ENCODE measurements around the gene TEP1.
"Not testable (repeated sequence)": the region's sequence is repeated elsewhere in the genome, so short reads cannot be mapped to it uniquely, and the experiment has no call there.

Gene TEP1

DNA sequence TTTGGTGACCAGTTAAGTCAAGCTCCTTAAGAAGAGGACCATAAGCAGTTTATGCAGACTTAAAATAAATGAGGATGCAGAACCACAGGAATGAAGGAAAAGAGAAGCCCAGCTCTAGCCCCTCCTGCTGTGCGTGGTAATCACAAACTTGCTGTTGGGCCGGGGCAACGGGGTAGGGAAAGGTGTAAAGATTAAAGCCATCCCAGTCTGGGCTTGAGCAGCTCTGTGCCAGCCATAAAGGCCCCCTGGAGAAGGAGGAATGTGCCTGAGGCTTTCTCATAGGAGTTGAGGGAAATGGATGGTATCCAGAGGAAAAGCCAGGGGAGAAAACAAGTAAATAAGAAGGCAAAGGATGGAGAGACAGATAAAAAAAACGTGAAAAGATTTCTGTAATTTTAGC is 25.1 kb downstream of the TEP1 start:
- DNase-seq (ENCODE audit: low read depth, low spot score), result no peak

DNA sequence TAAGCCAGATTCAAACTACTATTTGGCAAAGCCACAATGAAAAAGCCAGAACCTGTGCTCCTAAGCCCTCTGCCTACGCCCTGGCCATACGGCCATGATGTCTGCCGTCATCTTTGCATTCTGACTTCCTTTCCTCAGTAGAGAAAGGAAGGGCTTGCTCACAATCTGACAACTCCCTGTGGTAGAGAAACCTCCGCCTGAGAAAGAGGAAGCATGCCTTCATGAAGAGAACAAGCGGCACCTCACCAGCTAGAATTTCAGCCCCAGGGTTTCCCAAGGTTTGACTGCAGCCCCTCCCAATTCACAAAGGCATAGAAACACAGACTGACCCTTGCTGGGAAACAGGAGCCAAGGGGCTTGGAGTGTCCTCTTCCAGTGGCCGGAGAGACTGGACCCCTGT is 25.7 kb downstream of the TEP1 start:
- no peak for DNase-seq (ENCODE audit: low read depth, low spot score)

DNA sequence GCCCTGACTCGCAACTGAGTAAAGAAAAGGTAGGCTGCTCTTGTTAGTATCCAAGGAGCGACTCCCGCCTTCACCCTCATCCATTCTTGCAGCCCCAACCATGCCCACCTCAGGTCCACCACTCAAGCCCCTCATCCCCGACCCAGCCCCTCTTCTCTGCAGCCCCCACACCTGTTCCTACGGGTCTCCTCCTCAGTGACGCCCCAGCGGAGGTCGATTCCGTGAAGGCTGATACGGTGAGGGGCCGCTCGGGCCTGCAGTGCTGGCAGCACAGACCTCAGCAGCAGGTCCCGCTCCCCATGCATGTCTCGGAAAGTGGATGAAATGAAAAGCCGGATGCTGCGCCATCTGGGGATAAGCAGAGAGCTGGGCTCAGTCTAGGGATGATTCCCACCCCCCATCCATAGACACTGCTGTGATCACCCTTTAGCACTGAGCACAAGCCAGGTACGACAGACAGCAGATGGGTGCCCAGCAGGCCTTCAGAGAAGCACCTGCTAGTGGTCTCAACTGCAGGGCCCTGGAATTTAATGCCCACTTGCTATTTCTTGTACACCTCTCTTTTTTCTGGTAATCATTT is 26.9 kb downstream of the TEP1 start:
- no peak for DNase-seq (ENCODE audit: low read depth, low spot score)

DNA sequence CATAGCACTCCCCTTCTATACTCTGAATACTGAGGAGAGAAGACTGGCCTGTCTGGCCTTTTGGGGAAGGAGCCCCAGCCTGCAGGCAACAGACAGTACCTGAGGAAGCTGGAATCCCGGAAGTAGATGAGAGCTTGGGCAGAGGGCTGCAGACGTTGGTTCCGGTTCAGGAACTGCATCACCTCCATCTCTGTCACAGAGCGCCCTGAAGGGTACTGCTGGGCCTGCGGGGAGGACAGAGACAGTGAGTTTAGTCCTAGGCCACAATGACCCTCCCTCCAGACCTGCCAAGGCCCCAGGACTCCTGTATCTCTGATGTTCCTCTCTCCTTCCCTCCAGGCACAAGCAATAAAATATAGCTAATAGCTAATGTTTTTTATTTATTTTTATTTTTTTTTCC is 28.4 kb downstream of the TEP1 start:
- no peak for DNase-seq (ENCODE audit: low read depth, low spot score)

DNA sequence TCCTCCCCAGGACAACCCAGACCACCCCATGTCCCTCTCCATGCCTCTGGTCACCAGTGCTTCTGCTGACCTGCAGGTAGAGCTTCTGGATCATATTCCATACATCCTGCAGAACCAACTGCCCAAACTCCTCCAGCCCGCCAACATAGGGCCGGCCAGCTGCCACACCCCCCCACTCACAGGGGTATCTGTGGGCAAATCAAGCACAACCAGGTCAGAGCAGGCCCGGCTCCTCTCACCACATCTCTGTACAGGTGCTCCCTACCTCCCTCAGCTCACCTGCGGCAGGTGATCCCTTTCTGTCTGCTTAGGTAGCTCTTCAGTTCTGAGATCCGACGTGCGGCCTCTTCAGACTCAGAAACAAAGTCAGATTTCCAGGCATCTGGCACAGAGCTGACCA is 29.0 kb downstream of the TEP1 start:
- DNase-seq (ENCODE audit: low read depth, low spot score), result no peak

DNA sequence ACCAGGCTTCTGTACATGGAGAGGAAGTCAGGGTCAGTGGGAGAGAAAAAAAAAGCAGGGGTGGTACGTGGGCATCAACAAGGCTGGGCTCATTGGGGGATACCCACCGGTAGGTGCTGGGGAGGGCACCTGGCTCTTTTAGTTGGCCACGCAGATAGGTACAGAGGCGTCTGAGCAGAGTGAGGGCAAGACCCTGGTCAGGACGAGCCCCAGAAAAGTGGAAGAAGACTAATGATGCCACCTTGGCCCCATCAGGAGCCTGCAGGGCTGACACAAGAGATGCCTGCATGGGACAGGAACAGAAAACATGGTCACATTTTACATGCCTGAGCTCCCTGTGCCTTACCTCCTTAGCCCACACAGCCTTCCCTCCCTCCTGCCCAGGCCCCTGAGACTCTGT is 29.7 kb downstream of the TEP1 start:
- no peak for DNase-seq (ENCODE audit: low read depth, low spot score)

DNA sequence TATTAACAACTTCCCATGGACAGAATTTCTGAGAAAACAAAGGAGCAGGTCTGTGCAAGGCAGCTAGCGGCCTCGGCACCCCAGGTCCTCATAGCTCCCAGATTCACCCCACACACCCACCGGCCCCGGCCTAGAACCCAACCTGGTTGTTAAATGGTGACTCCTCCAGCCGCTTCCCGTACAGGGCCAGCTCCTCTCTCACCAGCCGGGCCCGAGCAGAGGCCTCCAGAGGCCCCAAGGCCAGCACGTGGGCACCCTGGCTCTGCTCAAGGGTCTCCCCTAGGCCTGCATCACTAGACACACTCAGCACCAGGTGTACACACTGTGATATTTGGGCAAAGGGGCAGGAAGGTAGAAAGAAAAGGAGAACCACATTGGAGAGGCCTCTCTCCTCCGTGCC is 30.3 kb downstream of the TEP1 start:
- no peak for DNase-seq (ENCODE audit: low read depth, low spot score)

DNA sequence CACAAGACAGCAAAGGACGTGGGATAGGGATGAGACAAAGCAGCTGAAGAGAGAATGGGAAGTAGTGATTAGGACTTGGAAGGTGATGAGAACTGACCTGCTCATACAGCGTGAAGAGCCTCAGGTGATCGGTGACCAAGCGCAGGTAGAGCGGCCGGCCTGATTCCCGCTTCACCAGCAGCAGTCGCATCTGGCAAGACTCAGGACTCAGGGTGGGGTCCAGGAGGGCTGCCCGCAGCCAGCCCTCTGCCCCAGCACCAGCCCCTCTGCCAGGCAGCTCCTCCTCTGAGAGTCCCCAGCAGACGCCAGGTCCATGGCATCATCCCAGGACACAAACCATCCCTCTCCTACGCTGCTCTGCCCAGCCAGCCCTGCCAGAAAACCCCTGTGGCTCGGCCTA is 30.8 kb downstream of the TEP1 start:
- no peak for DNase-seq (ENCODE audit: low read depth, low spot score)

DNA sequence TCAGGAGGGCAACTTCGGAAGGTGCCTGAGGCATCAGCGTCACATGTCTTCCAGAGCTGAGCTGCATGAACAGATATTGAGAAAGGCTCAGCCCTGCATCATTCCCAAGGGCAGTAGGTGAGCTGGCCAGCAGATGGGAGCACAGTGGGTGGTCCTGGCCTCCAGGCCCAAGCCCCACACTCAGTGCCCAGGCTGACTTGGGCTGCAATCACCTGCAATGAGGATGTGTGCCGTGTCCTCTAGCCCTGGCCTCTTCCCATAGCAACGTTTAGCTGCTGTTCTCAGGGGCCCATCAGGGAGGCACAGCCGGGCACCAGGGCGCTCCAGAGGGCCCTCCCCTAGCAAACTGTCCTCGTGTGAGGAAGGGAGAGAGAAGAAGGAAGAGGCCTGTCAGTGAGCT is 32.0 kb downstream of the TEP1 start:
- no peak for DNase-seq (ENCODE audit: low read depth, low spot score)

DNA sequence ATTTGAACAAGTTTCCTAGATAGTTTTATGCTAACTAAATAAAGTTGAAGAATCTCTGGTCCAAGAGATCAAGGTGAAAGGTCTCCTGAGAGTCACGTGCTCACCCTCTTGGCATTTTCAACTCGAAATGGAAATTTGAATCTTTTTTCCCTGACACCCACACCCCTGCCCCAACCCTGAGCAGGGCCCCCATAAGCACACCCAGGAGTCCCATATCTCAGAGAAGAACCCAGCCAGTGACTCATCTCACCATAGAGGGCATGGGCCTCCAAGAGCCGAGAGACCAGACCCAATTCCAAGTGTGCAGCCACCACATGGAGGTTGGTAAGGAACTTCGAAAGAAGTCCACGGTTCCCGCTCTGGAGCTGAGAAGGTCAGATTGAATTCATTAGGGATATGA is 32.6 kb downstream of the TEP1 start:
- no peak for DNase-seq (ENCODE audit: low read depth, low spot score)

DNA sequence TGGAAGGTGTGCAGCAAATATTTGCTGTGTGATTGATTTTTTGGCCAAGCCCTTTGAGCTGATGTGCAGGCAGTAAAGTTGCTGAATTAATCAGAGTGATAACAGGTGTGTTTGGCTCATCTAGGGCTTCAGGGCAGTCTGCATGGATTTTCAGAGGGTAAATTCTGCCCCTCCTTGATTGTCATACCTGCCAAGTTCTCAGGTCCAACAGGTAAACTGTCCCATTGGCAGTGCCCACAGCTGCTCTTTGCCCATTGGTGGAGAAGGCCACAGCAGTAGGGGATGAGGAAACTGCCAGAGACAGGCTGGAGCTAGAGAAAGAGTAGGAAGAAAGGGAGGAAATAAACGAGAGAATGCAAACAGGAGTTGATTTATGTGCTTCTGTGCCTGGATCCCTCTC is 33.6 kb downstream of the TEP1 start:
- DNase-seq (ENCODE audit: low read depth, low spot score), result no peak

DNA sequence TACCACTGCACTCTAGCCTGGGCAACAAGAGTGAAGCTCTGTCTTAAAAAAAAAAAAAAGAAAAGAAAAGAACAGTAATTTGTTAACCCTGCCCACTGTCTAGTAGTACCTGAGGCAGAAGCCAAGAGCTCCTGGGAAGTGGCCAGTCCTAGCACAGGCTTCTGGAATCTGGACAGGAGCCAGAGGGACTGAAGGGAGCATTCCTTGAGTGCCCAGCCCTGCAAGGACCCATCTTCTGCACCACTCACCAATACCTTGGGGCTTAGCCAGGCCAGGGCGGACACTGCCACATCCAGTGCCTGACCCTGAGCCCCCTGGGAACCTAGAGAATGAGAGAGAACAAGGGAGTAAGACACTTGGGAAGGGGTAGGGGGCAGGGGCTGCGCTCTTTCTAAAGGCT is 36.1 kb downstream of the TEP1 start:
- no peak for DNase-seq (ENCODE audit: low read depth, low spot score)

DNA sequence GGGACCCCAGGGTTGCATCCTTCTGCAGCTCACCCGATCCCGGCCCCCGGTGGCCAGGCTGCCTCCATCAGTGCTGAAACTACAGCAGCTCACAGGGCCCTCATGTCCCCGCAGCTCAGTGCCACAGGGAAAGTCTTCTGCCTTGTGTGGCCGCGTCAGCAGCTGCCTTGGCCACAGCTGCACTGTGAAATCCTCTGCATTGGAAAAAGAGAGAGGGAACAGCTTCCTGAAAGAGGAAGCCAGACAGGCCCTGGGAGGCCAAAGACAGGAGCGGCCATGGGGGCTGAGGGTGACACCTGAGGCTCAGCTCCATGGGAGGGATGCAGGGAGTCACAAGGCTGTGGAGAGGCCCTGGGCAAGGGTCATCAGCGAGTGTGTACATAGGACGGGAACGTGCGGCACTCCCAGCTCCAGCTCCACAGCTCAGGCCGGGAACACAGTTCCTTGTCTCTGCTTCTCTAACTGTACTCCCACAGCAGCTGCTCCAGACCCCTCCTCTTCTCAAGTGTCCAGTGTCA is 37.2 kb downstream of the TEP1 start:
- no peak for DNase-seq (ENCODE audit: low read depth, low spot score)

DNA sequence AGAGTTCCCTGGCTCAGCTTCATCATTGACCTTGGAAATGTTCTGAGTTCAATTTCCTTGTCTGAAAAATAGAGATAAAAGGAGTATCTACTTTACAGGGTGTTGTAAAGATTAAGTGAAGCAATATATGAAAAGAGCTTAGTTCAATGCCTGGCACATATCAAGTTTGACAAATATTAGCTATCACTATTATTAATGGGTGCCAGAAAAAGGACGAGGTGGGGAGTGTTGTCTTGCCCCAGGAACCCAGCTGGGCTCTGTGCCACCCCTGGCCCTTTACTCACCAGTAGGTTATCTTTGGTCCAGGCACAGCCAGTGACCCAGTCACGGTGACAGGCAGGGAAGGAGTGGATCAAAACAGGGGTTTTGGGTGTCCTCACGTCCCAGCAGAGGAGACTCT is 37.8 kb downstream of the TEP1 start:
- DNase-seq (ENCODE audit: low read depth, low spot score), result no peak

DNA sequence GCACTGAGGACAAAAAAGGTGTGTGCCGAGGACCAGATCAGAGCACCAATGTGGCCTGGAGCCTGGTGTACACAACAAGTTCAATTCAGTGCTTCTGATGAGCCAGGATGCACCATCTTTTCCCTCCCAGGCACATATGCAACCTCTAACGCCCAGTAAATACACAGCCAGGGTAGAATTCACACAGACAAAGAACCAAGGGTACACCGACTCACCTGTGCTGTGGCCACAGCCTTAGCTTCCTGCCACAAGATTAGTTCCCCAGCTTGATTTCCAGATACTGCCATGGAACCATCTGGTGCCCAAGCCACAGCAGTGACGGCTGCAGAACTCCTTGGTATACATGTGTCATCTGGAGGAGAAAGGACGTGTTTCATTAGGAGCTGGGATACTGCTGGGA is 40.5 kb downstream of the TEP1 start:
- DNase-seq (ENCODE audit: low read depth, low spot score), result no peak

DNA sequence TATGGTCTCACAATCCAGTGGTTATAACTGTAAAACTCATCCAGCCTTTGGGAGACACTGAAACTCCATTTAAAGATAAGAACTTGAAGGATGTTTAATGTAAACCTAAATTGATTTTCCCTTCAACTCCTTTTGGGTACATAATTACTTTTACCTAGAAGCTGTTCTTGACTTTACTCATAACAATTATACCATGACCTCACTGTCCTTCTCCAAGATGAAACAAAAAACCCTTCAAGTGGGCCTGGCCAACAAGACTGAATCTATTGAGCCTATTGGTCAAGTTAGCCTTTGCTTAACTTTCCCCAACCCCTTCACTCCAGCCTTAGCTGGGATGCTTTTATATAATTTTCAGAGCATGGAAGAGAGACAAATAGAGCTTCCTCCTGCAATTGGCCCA is 47.4 kb downstream of the TEP1 start:
- no peak for DNase-seq (ENCODE audit: low read depth, low spot score)

DNA sequence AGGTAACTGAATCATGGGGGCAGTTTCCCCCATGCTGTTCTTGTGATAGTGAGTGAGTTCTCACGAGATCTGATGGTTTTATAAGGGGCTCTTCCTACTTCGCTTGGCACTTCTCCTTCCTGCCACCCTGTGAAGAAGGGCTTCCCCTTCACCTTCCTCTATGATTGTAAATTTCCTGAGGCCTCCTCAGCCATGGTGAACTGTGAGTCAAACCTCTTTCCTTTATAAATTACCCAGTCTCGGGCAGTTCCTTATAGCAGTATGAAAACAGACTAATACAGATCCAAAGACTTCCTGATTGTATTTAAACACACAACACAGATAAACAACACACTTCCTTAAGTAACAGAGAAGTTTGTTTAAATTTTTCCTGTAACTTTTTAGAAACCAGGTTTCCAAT is 54.8 kb downstream of the TEP1 start:
- not testable (repeated sequence) for DNase-seq (ENCODE audit: low read depth, low spot score)

DNA sequence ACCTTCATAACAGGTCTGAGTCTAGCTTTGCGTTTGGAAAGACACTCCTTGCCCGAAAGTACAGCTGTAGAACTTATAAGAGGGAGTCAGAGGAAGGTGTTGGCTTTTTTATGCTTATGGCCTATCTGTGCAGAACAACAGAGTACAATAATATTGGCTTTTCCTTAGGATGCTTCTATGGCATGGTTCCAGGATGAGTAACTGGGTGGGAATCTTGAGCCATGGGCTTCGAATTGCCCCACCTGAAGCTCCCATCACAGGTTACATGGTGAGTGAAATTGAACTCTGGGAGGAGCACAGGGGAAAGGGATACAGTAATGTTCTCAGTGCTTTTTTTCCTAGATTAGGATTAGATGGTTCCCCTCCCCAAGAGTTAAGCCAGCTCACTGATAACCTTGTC is 56.9 kb downstream of the TEP1 start:
- DNase-seq (ENCODE audit: low read depth, low spot score), result no peak

DNA sequence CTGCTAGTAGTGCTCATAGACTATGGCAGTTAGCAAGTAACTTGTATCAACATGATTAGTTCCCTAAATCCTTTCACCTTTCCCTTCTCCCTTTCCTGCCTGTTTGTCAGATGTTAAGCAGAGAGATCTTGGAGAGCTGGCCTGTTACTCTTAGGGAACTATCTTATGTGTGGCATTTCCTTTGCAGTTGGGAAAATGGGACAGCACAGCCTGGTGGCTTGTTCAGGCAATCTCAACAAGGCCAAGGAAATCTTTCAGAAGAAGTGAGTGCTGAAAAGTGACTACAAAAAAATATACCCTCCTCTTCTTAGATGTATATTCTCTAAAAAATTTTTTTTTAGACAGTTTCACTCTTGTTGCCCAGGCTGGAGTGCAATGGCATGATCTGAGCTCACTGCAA is 62.4 kb downstream of the TEP1 start:
- DNase-seq (ENCODE audit: low read depth, low spot score), result no peak

DNA sequence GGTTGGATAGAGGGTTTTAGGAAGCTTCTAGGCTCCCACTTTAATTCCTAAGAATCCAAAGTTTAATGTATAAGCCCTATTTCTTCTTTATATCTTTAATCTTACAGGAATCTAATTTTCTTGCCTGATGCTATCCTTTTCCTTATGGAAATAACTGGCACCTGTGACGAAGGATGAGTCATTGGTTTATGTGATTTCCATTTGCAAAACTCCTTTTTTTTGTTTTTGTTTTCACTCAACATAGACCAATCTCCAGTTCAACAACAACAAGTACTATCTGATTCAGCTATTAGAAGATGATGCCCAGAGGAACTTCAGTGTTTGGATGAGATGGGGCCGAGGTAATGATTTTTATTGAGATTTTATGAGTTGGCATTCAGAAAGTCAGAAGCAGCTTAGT is 63.0 kb downstream of the TEP1 start:
- DNase-seq (ENCODE audit: low read depth, low spot score), result no peak

DNA sequence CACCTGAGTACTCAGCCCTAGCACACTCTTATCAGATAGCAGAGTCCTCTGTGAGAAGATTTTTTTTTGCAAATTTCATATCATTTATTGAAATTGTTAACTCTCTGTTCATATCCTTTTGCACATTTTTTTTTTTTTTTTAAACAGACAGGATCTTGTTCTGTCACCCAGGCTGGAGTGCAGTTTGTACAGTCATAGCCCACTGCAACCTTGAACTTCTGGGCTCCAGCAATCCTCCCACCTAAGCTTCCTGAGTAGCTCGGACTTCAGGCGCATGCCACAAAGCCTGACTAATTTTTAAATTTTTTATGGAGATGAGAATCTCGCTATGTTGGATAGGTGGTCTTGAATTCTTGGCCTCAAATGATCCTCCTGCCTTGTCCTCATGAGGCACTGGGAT is 65.6 kb downstream of the TEP1 start:
- DNase-seq (ENCODE audit: low read depth, low spot score), result no peak

DNA sequence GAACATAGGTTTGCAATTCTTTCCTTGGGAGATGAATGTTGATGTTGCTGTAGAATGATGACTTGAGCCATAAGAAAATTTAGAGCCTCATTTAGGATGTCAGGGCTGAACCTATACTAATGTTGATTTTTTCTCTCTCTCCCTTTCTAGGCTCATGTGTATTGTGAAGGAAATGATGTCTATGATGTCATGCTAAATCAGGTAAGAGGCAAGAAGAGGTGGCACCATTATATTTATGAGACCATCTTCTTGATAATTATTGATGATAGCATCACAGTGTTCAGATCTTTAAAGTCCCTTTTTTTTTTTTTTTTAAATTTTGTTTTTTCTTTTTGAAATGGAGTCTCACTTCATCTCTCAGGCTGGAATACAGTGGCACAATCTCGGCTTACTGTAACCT is 66.6 kb downstream of the TEP1 start:
- DNase-seq (ENCODE audit: low read depth, low spot score), result no peak

DNA sequence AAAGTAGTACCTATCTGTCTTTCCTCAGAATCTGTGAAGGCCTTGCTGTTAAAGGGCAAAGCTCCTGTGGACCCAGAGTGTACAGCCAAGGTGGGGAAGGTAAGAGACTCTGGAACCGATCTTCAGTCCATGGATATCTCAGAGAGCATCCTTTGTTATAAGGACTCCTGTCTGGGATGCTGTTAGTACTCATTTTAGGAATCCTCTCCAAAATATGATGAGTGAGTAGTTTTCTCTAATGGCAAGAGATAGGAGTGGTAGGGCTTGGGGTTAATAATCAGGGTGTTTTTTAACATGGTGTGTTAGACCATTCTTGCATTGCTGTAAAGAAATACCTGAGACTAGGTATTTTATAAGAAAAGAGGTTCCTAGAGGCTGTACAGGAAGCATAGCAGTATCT is 67.9 kb downstream of the TEP1 start:
- no peak for DNase-seq (ENCODE audit: low read depth, low spot score)

DNA sequence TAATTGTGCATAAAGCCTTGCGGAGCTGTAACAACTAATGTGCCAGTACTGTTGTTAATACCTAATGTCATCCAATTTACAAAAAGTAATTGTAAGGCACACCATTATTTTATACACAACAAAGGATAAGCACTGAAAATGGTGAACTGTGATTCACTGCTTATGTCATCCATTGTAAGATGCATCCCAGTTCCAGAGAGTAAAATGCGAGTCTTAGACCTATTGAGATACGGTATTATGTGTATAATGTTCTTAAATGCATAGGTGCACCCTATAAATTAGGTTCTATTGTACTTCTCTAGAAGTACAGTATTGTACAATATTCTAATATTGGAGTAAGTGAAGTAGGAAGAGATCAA is 69.5 kb downstream of the TEP1 start:
- no peak for DNase-seq (ENCODE audit: low read depth, low spot score)

Data from activated naive CD8-positive, alpha-beta T cell treated with anti-CD3 and anti-CD28 coated beads, Interleukin-2, amount 50 U/mL, for 16 hours (primary cell).